Measurements from ENCODE around the gene FSD1.
"Not testable (repeated sequence)": the region's sequence is repeated elsewhere in the genome, so short reads cannot be mapped to it uniquely, and the experiment has no call there.

FSD1 gene

DNA sequence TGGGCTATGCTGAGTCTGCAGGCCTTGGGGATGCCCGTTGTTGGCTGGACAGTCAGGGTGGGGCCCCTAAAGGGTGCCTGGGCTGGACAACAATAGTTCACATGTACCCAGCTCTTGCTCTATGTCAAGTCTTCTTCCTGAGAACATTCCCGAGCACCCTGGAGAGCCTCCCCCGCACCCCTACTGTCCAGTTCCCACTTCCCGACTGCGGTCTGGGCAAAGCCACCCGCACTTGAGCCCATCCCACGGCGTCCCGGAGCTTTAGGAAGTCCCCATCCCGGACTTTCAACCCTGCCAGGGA lies 37.9 kb downstream of the FSD1 start:
- DNase-seq (ENCODE audit: low read depth in 1 of 2, low spot score in 1 of 2), result no peak

DNA sequence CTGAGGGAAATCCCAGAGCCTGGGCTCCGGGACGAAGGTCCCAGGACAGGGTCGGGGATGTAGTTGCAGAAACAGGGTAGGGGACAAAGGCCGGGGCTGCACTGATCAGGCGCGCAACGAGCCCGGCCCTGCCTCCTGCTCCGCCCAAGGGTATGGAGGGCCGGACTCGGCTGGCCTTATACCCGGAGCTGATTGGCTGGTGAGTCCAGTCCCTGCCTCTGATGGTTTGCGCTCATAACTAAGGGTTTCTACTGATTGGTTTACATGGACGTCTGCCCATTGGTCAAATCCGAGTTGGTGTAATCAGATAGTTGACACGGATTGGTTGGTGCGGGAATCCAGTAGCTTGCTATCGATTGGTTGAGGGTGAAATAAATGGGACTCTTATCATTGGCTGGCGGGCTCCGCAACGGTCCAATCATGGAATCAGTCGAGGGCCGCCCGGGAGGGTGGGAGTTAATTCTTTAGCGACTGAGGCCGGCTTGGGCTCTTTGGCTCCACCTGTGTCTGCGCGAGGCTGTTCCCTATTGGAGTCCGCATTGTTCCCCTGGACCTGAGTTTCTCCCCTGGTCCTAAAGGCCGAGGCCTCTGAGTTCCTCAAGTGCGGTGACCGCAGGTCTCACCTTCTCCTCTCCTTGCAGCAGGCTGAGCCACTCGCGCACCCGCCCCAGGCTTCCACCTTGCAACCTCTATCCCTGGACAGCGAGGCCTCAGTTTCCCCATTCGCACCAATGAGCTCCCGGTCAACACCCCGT lies 38.4 kb downstream of the FSD1 start:
- peak; percentile 72 to 94 for DNase-seq (ENCODE audit: low read depth in 1 of 2, low spot score in 1 of 2)

DNA sequence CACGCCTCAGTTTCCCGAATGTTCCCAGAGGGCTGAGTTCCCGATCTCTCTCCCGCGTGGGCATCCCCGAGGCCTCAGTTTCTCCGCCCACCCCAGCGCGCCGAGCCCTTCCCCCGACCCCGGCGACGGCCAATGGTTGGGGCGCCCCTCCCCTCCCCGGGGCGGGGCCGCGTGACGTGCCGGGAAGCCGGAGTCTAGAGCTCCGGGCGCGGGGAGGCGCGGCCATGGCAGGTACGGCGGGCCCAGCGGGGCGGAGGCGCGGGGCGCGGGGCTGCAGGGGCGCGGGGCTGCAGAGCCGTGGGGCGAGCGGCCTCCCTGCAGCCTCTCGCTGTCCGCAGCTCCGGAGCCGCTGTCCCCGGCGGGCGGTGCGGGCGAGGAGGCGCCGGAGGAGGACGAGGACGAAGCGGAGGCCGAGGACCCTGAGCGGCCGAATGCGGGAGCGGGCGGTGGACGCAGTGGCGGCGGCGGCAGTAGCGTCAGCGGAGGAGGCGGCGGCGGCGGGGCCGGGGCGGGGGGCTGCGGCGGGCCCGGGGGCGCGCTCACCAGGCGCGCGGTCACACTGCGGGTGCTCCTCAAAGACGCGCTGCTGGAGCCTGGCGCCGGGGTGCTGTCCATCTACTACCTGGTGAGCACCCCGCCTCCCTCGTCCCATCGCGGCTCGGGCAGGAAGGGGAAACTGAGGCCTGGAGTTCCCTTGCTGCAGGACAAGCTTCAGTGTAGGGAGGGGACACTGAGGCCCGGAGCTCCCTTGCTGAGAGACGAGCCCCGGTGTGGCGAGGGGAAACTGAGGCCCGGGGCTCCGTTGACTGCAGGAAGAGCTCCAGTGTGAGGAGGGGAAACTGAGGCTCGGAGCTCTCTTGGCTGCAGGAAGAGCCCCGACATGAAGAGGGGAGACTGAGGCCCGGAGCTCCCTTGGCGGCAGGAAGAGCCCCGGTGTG lies 39.2 kb downstream of the FSD1 start, which contains the start of gene MPND:
TSS of gene MPND (plus strand) at position 193 of the 938 bp plus-strand sequence. CDS start at position 225, 32 bp downstream.
- peak; percentile 91 for DNase-seq (ENCODE audit: low read depth in 1 of 2, low spot score in 1 of 2)

DNA sequence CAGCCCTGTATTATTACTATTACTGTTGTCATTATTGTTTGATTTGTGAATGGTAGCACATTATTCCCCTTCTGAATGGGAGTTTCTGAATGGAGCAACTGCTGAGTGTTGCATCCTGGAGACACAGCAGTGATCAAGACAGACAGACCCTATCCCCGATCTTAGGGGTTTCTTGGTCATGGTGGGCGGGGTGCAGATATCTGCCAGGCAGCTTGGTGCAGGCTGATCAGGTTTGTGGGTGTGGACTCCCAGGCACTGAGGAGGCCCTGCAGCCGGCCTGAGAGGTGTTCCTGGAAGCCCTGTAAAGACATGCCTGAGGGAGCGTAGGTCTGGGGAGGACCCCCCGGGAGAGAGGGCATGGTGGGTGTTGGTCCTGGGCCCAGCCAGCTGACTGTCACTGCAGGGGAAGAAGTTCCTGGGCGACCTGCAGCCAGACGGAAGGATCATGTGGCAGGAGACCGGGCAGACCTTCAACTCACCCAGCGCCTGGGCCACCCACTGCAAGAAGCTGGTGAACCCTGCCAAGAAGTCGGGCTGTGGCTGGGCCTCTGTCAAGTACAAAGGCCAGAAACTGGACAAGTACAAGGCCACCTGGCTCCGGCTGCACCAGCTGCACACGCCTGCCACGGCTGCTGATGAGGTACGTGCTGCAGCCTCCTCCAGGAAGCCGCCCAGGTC lies 41.1 kb downstream of the FSD1 start:
- no peak for DNase-seq (ENCODE audit: low read depth in 1 of 2, low spot score in 1 of 2)

DNA sequence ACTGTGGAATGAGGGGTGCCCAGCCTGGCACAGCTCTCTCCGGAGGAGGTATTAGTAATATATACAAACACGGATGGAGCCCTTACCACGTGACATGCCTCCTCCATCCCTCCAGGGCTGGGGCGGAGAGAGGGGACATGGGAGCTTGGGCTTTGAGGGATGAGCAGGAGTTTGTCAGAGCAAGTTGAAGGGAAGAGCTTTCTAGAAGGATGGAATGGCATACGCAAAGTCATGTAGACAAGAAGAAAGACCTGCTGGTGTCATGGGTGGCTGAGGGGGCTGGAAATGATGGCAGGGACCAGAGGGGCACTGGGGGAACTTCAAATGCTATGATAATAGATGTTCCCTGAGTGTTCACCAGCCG lies 41.6 kb downstream of the FSD1 start:
- no peak for DNase-seq (ENCODE audit: low read depth in 1 of 2, low spot score in 1 of 2)

DNA sequence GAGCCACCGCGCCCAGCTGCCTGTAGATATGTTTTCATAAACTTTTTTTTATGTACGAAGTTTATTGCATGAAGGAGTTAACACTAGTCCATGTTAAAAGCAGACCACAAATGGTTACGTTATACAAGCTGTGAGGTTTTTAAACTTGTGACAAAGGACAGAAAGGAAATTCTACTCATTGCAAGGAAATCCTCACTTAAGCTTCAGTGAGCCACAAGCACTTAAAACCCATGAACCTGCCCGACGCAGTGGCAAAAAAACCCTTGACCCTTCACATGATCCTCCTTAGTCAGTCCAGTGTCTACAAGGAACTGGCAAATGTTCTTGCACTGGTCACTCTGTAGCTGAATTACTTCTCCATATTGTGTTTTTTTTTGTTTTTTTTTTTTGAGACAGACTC lies 43.1 kb downstream of the FSD1 start:
- no peak for DNase-seq (ENCODE audit: low read depth in 1 of 2, low spot score in 1 of 2)

DNA sequence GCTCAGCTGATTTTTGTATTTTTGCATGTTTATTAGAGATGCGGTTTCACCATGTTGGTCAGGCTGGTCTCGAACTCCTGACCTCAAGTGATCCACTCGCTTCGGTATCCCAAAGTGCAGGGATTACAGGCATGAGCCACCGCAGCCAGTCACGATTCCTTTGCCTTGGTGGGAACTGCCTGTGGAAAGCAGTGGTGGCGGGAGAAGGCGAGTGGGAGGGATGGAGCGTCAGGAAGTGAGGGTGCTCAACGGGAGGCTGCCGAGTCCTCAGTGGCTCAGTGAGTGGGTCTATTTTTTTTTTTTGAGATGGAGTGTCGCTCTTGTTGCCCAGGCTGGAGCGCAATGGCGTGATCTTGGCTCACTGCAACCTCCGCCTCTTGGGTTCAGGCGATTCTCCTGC lies 44.8 kb downstream of the FSD1 start:
- not testable (repeated sequence) for DNase-seq (ENCODE audit: low read depth in 1 of 2, low spot score in 1 of 2)

DNA sequence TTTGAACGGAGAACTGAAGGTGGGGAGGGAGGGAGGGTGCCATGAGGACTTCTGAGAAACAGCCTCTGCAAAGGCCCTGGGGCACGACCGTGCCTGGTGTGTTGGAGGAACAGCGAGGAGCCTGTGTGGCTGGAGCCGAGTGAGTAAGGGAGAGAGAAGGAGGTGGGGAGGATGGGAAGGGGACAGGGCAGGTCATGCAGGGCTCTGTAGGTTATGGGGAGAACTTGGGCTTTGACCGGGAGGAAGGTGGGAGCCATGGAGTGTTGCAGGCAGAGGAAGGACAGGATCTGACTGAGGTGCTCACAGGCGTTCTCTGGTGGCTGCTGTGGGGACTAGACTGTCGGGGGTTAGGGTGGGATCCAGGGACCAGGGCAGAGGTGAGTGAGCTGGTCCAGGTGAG lies 45.7 kb downstream of the FSD1 start:
- no peak for DNase-seq (ENCODE audit: low read depth in 1 of 2, low spot score in 1 of 2)

DNA sequence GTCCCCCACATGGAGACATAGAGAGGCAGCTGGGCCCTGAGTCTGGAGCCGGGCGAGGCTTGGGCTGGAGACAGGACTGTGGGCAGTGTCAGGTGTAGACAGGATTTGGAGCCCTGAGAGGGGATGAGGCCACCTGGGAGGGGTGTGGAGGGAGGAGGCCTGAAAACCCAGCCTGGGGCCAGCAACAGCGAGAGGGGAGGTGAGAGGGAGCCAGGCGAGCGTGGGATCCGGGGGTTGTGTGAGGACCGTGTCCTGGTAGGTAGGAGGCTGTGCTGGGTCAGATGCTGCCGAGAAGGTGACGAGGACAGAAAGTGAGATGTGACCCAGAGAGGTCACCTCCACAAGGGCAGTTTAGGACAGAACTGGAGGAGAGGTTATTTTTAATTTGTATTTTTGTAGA lies 46.3 kb downstream of the FSD1 start:
- DNase-seq (ENCODE audit: low read depth in 1 of 2, low spot score in 1 of 2), result no peak

DNA sequence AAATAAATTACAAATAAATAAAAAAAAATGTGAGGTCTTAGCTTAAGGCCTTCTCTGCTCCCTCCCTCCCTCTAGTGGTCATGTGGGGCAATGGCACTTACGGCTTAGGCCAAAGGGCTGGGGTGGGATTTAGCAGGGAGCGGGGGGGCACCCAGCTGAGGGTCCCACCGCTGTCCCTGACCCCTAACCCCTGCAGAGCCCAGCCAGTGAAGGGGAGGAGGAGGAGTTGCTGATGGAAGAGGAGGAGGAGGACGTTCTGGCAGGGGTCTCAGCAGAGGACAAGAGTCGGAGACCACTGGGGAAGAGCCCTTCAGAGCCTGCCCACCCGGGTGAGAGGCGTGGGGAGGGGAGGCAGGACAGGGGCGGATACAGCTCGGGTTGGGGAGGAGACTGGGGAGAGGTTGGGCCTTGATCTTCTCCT lies 48.3 kb downstream of the FSD1 start:
- DNase-seq (ENCODE audit: low read depth in 1 of 2, low spot score in 1 of 2), result peak; percentile 35 to 47

DNA sequence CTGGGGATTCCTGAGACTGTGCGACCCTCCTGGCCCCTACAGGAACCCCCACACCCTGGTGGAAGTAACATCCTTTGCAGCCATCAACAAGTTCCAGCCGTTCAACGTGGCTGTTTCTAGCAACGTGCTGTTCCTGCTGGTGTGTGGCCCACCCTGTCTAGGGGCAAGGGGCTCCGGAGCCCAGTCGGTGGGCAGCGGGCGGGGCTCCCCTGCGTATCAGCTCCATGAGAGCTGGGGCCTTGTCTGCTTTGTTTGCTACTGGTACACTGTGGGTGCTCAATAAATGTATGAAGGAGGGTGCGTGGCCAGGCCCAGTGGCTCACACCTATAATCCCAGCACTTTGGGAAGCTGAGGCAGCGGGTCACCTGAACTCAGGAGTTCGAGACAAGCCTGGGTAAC lies 49.9 kb downstream of the FSD1 start:
- no peak for DNase-seq (ENCODE audit: low read depth in 1 of 2, low spot score in 1 of 2)

DNA sequence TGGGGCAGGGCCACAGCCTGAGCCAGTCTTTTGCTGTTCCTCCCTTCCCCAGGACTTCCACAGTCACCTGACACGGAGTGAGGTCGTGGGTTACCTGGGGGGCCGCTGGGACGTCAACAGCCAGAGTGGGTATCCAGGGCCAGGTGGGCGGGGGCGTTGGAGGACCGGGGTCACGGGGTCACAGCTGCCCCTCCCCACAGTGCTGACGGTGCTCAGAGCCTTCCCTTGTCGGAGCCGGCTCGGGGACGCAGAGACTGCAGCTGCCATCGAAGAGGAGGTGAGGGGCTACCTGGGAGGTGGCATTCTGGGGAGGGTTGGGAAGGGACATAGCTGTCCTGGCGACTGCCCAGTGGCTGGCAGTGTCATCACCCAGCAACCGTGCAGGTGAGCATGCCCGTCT lies 50.5 kb downstream of the FSD1 start:
- no peak for DNase-seq (ENCODE audit: low read depth in 1 of 2, low spot score in 1 of 2)

DNA sequence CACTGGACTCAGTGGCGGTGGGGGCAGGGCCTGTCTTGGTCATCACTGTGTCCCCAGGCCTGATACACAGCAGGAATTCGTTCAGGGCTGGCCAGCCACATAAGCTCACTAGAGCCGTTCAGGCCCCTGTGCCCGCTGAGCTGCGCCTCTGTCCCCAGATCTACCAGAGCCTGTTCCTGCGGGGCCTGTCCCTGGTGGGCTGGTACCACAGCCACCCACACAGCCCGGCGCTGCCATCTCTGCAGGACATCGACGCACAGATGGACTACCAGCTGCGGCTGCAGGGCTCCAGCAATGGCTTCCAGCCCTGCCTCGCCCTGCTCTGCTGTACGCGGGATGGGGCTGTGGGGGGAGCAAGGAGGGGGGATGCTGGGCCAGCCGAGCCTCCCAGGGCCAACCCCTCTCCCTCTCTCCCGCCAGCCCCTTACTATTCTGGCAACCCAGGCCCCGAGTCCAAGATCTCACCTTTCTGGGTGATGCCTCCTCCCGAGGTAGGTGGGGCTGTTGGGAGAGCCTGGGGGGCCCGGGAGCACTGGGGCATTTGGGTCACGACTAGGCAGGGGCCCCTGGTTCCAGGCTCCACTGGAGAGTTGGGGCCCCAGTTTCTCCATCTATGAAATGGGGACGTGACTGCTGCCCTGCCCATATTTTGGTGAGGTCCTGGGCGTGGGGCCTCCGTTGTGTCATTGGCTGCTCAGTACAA lies 52.8 kb downstream of the FSD1 start:
- DNase-seq (ENCODE audit: low read depth in 1 of 2, low spot score in 1 of 2), result no peak

DNA sequence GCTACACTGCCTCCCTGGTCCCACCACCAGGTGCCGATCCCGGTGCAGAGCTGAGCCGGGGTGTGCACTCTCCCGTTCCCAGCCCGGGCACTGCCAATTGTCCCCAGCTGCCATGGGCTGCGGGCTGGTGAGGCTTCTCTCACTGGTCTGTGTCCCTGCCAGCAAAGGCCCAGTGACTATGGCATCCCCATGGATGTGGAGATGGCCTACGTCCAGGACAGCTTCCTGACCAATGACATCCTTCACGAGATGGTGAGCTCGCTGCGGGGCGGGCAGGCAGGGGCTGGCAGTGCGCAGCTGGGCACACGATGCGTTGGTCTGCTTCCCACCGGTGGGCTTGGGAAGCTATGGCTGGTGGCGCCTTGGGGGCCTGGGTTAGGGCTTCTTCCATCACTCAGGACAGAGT lies 53.5 kb downstream of the FSD1 start:
- no peak for DNase-seq (ENCODE audit: low read depth in 1 of 2, low spot score in 1 of 2)

DNA sequence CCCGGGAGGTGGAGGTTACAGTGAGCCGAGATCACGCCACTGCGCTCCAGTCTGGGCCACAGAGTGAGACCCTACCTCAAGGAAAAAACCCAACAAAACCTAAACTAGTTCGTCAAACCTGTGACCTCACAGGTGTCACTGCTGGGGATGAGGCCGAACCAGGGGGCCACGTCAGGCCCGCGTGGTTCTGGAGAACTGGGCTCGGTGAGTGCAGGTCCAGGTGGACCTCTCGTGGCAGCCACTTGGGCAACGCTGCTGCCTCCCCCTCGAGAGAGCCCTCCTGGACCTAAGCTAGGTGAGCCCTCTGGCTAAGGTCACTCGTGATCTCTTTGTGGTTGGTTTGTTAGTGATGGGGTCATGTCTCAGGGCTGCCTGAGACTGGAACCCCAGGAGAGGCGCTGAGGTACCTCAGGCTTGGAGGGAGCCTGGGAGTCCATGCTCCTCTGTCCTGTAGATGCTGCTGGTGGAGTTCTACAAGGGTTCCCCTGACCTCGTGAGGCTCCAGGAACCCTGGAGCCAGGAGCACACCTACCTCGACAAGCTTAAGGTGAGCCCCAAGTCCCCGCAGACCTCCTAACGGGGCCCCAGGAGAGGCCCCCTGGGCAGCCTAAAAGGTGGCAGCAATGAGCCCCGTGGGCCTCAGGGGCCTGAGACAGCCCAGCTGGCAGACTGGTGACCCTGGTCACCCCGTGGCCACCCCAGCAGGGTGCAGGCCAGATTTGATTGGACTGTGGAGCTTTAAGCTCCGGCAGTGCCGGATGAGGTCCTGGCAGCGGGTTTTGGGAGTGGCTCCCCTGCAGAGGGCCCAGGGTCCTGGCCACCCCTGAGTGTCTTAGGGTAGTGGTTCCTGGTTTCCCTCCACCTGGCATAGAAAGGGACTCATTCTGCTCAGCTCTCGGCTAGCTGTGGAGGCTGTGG lies 54.6 kb downstream of the FSD1 start:
- no peak for DNase-seq (ENCODE audit: low read depth in 1 of 2, low spot score in 1 of 2)

DNA sequence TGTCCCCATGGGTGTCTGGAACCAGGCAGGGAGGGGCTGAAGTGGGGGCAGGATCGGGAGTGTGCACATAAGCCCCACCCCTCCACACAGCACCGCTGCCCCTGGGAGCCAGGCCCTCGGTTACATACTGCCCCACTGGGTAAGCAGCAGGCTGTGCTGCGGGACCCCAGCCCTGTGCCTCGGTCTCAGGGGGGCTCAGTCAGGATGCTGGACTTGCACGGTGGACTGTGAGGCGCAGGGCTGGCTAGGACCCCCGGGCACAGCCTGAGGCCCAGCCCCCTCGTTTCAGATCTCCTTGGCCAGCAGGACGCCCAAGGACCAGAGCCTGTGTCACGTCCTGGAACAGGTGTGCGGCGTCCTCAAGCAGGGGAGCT lies 55.2 kb downstream of the FSD1 start:
- no peak for DNase-seq (ENCODE audit: low read depth in 1 of 2, low spot score in 1 of 2)

DNA sequence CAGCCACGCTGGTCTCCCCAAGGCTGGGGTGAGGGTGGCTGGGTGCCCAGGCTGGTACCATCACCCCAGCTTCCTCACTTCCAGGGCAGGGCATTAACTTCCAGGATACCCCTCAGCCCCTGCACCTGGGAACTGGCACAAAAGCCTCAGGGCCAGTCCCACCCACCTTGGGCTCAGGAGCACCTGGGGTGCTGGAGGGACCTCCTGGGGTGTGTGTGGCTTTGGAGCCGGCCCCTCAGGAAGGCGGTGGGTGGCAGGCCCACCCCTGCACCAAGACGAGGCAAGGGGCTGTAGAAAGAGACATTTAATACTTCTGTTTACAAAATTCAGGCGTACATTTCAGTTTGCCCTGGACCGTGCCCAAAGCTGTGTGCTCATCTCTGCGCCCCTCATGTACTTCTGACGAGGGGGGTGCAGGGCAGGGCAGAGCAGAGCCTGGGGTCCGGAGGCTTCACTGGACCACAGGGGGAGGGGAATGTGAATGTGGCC lies 55.7 kb downstream of the FSD1 start:
- DNase-seq (ENCODE audit: low read depth in 1 of 2, low spot score in 1 of 2), result no peak

DNA sequence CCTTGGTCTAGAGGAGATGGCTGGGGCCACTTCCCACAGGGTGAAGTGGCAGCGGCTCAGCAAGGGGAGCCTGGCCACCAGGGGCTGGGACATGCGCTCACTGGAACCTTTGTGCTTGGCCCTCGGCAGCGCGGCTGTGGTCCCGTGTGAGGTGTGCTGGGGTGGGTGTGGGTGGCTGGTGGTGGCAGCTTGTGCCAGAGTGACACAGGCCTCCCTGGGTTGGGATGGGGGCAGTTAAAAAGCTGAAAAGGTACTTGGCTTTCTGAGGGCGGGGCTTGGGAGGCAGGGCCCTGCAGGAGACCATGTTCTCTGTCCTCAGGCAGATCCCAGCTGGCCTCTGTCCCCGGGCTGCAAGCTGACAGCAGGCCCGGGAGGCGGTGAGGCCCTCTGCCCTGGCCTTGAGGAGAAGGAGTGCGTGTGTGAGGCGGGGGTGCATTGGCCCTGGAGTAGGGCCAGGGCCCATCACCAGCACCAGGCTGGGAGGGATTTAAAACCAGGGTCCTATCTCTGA lies 56.3 kb downstream of the FSD1 start:
- DNase-seq (ENCODE audit: low read depth in 1 of 2, low spot score in 1 of 2), result no peak

DNA sequence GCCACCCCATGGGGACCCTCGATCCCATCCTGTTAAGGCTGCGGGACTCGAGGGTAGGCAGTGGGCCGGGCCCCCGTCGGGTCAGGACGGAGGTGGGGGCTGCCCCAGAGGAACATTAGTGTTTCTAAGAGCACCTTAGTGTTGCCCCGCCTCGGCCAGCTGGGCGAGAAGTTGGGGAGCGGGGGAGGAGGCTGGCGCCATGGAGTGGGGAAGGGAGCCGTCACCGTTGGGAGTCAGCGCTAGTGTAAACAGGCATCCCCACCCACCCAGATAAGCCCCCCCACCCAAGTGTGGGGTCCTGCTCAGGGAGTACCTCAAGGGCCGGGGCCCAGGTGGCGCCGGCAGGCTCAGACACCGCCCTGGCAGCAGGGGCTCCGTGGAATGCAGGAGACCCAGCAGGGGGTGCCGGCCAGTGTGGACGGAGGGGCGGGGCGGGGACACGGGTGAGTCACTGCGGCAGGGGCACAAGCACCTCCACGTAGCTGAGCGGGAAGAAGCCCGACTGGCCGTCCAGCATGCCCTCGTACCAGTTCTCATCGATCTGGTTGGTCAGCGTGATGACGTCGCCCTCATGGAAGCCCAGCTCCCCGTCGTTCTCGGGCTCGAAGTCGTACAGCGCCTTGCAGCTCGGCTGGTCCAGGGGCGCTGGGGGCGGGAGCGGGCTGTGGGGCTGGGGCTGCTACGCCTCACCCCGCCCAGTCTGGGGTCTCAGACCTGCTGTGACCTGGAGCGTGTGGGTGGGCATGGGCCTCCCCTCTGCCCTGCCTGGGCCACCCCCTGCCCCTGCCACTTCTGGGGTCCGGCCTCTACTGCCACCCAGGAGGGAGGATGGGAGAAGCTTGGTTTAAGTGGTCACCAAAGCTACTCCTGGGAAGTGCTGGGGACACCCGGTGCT lies 57.0 kb downstream of the FSD1 start:
- DNase-seq (ENCODE audit: low read depth in 1 of 2, low spot score in 1 of 2), result no peak
